Measurements from ENCODE around the gene SOX18. TPM values are rescaled to one million over a fixed set of nuclear protein-coding genes. Genes with fewer than 3 reads are reported as not detected.
A peak's percentile ranks its signal among the peaks of the same experiment; 100 is the strongest.

Gene SOX18
- total and polyA plus RNA-seq, 2 of the 13 experiments (the other 11 are each of a cell fraction or from before 2014, with no cell fraction given): 1.6 to 1.9 TPM

- TF ChIP-seq ZBTB25 (CRISPR knock-in tag; IDR thresholded peaks at IDR 0.05) (no peak; the same call in 1 of the 2 replicates), ZNF318 (CRISPR knock-in tag; IDR thresholded peaks at IDR 0.05) (no peak), MXD4 (CRISPR knock-in tag; IDR thresholded peaks at IDR 0.05) (0 out of 2 replicates have a peak, but pooled peaks have one; percentile 16), ZNF446 (CRISPR knock-in tag; IDR thresholded peaks at IDR 0.05) (0 out of 2 replicates have a peak, but pooled peaks have one; percentile 37), AKAP8 (CRISPR knock-in tag; IDR thresholded peaks at IDR 0.05) (no peak), ZBTB42 (CRISPR knock-in tag; IDR thresholded peaks at IDR 0.05) (0 out of 2 replicates have a peak, but pooled peaks have one; percentile 48), MLLT10 (CRISPR knock-in tag; IDR thresholded peaks at IDR 0.05) (no peak), ZNF382 (CRISPR knock-in tag; IDR thresholded peaks at IDR 0.05; ENCODE audit: borderline replicate concordance) (no peak), FLYWCH1 (CRISPR knock-in tag; IDR thresholded peaks at IDR 0.05) (0 out of 2 replicates have a peak, but pooled peaks have one; percentile 45), THAP9 (CRISPR knock-in tag; IDR thresholded peaks at IDR 0.05; ENCODE audit: borderline replicate concordance) (0 out of 2 replicates have a peak, but pooled peaks have one; percentile 47), TFDP2 (CRISPR knock-in tag; IDR thresholded peaks at IDR 0.05) (peak; percentile 61; the same call in 1 of the 2 replicates), TFAP4 (IDR thresholded peaks at IDR 0.05; ENCODE audit: borderline replicate concordance, low read depth) (peak; percentile 27; the same call in 1 of the 2 replicates), ZBTB20 (CRISPR knock-in tag; IDR thresholded peaks at IDR 0.05; ENCODE audit: borderline replicate concordance, low read depth) (no peak; the same call in 1 of the 2 replicates), DNMT3B (CRISPR knock-in tag; conservative IDR thresholded peaks at IDR 0.05) (no peak)
These were observed 30.0 kb upstream of the SOX18 start, which contains the start of gene RGS19 (continued) for GRCh38 chr20:64079273-64080012.

Measured in HepG2 (cell line).